GM18511 (cell line): ENCODE data around the gene MUC5AC.

Source experiments
- ATAC-seq: cut with Tn5 transposase; IDR thresholded peaks from one replicate; pipeline ENCODE4 v1.9.1; 2021; ENCODE audit warnings: mild to moderate bottlenecking, moderate library complexity; ENCODE audit not compliant: unreplicated experiment

The MUC5AC gene

GRCh38 chr11:1222491-1223345 is 65.0 kb downstream of the MUC5AC start, which contains the start of gene MUC5B:
MUC5B (plus strand) TSS chr11:1223066; CDS start chr11:1223124, 58 bp downstream.
- no peak for ATAC-seq

- ATAC-seq: no peak
These were observed 65.8 kb downstream of the MUC5AC start for GRCh38 chr11:1223346-1224110.

GRCh38 chr11:1224111-1224490 is 66.3 kb downstream of the MUC5AC start:
- no peak for ATAC-seq

DNA sequence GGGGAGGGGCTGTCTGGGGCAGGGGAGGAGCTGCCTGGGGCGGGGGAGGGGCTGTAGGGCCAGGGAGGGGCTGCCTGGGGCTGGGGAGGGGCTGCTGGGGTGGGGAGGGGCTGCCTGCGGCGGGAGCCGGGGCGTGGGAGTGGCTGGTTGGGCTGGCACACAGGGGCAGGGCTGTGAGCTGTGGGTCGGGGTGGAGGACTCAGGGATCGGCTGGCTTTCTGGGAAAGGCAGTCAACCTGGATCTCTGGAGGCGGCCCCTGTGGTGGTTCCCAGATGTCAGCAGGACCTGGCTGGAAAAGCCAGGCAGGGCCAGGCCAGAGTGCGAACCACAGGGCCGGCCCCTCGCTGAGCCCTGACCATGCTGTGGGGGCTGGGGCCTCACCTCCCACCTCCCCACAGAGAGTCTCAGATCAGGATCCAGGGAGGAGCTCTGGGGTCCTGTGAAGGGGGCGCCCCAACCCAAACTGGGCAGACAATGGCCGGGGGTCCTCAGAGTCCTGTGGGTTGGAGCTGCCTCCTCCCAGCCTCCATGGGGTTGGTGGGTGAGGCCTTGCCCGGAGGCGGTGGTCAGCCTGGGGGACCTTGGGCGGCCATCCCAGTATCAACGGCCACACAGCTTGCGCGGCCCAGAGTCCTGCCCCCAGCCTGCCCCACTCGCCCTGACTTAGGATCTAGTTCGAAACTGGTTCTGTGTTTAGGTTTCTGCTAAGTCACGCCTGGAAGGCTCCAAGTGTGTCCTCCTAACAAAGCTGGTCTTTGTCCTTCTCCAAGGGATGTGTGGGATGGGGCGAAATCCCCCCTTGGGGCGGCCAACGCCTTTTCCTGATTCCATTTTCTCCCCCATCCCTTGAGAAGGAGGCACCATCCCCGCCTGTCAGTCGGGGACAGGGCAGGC is 67.0 kb downstream of the MUC5AC start:
- no peak for ATAC-seq

DNA sequence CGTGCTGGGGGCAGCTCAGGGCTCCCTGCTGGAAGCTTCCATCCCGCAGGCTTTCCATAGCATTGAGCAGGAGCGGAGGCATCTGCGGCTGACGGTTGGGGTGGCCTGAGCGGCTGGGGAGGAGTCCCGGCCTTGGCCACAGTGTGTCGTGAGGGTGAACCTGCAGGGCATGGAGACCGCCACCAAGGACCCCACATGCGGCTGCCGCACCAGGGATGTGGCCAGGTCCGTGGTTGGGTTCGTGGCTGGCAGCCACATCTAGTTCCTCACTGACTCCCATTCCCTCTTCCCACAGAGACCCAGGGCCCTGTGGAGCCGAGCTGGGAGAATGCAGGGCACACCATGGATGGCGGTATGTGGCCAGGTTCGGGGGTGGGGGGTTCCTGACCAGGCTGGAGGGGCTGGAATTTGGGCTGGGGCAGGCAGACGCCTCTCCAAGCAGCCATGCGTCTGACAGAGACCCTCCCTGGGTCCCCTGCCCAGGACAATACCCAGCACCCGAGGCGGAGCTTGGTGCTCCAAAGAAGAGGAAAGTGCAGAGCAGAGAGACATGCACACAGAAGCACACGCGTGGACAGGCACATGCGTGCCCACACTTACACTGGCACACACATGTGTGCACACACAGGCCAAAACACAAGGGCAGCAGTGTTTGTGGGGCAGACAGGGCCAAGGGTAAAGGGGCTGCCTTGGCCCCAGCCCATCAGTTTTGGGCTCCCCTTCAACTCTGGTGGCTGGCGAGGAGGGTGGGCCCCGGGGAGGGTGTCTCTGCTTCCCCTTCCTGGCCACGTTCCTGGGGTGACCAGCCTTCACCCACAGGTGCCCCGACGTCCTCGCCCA is 67.9 kb downstream of the MUC5AC start:
- ATAC-seq: no peak

DNA sequence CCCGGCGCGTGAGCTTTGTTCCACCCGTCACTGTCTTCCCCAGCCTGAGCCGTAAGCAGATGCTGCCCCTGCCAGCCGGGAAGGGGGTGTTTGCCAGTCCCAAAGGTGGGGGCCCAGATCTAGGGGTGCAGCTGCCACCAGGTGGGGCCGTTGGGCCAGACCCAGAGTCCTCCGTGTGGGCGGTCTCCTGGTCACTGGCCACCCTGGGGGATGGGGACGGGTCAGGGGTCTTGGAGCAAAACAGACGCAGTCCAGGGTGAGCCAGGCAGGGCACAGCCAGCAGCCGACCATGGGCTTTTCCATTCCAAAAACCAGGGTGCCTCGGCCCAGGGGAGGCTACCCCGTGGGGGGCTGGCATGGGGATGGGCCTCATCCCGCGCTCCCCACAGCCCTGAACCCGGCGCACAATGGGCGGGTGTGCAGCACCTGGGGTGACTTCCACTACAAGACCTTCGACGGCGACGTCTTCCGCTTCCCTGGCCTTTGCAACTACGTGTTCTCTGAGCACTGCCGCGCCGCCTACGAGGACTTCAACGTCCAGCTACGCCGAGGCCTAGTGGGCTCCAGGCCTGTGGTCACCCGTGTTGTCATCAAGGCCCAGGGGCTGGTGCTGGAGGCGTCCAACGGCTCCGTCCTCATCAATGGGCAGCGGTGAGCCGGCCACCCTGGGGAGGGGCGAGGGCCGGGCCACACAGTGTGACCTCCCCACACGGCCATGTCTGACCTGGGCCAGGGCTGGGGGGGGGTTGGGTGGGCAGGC is 68.7 kb downstream of the MUC5AC start:
- no peak for ATAC-seq

GRCh38 chr11:1226986-1227550 is 69.3 kb downstream of the MUC5AC start:
- ATAC-seq: no peak

DNA sequence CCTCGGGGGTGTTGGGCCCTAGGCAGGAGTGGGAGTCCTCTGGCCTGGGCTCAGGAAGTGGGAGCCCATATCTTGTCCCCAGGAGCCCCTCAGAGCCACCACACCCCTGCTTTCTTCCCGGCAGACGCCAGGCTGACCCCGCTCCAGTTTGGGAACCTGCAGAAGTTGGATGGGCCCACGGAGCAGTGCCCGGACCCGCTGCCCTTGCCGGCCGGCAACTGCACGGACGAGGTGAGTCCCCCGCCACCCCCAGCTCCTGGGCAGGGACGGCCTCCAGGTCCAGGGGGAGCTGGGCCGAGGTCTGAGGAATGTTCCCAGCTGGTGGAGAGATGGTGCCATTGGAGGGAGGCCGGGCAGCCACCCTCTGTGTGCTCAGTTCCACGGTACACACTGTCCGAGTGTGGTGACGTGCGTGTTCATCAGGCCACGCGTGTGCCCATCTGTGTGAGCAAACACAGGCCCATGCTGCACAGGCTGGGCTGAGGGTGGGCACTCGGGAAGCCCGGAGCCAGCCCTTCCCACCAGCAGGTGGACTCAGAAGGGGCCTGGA is 69.9 kb downstream of the MUC5AC start:
- no peak for ATAC-seq

DNA sequence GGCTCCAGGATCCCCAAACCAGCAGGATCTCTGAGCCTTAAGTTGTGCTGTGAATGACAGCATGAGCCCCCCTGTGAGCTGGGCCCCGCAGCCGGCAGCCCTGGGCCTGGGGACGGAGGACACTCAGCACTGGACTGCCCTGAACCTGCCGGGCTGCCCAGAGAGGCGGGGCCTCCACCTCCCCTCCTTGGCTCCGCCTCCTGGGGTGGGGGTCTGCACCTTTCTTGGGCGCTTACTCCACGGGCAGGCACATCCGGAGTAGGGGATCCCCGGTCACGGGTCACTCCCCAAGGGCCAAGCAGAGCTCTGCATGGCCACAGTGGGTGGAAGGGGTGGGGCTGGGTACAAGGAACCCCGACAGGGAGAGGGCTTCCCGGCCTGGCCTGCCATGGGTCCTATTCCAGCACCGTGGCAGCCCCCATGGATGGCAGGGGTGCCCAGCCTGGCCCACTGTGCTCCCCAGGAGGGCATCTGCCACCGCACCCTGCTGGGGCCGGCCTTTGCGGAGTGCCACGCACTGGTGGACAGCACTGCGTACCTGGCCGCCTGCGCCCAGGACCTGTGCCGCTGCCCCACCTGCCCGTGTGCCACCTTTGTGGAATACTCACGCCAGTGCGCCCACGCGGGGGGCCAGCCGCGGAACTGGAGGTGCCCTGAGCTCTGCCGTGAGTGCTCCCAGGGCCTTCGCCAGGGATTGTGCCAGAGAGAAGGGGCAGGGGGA is 70.5 kb downstream of the MUC5AC start:
- no peak for ATAC-seq

DNA sequence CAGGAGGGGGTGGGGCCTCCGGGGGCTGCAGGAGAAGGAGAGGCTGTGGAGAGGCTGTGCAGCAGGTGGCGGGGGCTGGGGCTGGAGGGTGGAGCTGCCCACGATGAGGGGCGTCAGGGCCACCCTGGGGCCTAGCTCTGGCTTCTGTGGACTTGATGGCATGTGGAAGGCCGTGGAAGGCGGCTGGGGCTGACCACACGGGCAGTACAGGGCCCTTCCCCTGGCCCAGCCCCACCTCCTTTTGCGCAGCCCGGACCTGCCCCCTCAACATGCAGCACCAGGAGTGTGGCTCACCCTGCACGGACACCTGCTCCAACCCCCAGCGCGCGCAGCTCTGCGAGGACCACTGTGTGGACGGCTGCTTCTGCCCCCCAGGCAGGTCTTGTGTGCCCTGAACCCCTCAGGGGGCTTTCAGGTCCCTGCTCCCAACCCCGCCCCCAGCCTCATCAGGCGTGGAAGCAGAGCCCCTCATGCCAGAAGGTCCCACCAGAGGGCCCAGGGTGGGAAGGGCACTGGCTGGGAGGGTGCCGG is 71.2 kb downstream of the MUC5AC start:
- ATAC-seq: no peak

DNA sequence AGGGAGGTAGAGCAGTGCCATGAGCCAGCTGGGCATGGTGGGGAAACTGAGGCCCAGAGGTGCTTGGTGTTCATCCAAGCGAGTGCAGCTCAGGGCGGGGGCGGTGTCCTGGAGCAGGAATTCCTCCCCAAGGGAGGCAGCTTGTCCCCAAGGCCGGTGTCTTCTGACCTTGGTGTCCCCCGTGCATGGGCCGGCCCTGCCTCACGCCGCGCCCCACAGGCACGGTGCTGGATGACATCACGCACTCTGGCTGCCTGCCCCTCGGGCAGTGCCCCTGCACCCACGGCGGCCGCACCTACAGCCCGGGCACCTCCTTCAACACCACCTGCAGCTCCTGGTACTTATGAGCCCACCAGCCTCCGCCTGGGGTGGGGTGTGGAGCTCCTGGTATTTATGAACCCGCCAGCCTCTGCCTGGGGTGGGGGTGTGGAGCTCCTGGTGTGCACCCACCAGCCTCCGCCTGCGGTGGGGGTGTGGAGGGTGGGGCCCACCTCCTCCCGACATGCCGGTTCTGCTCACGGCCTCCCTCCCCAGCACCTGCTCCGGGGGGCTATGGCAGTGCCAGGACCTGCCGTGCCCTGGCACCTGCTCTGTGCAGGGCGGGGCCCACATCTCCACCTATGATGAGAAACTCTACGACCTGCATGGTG is 71.8 kb downstream of the MUC5AC start:
- ATAC-seq: no peak

DNA sequence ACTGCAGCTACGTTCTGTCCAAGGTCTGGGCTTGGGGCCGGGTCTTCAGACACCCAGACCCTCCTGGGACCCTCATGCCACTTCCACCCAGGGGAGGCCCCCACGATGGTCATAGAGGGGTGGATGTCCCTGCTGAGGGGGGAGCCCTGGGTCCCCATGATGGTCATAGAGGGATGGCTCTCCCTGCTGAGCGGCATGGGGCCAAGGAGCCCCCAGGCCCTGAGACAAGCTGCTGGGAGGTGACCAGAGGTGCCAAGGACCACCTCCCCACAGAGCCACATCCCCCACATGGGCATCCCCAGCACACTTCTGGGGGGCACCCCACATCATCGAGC is 72.3 kb downstream of the MUC5AC start:
- ATAC-seq: no peak

- ATAC-seq: no peak
These were observed 73.0 kb downstream of the MUC5AC start for GRCh38 chr11:1230456-1231395.

DNA sequence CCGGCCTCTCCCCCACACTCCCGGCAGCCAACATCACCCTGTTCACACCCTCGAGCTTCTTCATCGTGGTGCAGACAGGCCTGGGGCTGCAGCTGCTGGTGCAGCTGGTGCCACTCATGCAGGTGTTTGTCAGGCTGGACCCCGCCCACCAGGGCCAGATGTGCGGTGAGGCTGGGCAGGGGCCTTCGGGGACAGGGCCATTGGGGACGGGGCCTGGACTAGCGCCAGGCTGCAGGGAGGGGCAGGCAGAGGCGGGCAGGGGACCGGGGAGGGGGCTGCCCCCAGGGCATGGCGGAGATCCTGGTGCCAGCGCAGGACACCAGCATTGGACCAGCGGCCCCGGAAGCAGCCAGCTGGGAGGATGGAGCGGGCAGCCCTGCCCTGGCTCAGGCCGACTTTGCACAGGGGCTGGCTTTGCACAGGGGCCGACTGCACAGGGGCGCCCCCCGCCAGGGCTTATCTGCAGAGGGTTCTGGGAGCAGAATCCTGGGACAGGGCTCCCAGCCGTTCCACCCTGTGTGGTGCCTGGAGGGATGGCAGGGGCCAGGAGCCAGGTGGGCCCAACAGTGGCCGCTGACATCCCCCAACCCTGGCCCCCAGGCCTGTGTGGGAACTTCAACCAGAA is 73.8 kb downstream of the MUC5AC start:
- ATAC-seq: no peak

DNA sequence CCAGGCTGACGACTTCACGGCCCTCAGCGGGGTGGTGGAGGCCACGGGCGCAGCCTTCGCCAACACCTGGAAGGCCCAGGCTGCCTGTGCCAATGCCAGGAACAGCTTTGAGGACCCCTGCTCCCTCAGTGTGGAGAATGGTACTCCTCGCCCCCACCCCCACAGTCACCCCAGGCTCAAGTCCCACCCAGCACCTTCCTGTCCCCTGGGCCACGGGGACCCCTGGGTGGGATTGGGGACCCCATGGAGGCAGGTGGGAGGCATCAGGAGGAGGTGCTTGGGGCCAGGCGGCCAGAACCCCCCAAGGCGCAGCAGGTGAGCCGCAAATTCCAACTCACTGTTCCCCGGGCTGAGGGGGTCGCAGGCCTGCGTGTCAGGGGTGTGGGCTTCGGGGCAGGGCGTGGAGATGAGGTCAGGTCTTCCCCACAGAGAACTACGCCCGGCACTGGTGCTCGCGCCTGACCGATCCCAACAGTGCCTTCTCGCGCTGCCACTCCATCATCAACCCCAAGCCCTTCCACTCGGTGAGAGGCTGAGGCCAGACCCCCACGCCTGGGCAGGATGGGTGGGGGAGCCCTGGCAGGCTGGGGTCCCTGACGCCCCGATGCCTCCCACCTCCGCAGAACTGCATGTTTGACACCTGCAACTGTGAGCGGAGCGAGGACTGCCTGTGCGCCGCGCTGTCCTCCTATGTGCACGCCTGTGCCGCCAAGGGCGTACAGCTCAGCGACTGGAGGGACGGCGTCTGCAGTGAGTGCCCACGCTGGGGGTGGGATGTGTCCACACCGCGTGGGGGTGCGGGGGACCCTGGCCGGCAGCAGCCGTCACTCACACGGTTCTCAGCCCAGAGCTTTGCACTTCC is 74.5 kb downstream of the MUC5AC start:
- no peak for ATAC-seq
